DMS79 treated with DMSO at 0.1 percent for 48 hours (cell line): ENCODE measurements around the gene IKZF2.

Source experiments
- DNase-seq: peaks from one replicate; lab custom pipeline; 2025; lab: John Stamatoyannopoulos, UW

IKZF2 gene

DNA sequence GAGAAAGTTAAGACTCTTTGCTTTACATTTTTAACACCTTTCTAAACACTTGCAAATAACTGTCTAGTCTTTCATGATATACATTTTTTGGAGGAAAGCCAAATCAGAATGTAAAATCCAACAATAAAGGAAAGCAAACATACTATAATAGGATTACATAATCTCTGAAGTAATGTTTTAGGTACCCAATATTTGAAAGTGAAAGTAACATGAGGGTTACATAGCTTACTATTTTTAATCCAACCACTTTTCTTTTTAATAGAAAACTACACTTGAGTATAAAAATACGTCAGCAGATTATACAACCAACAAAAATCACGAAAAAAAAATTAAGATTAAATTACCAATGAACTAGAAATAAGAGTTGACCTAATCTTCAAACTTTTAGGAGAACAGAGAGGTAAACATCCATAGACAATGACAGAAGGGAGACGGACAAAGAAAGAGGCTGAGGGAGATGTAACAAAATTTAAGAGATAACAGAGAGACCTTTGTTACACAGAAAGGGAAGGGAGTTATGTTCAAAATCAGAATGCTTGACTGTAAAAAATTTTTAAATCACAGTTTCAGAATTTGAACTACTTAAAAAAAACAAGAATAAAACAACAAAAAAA is 150.0 kb downstream of the IKZF2 start:
- no peak for DNase-seq

DNA sequence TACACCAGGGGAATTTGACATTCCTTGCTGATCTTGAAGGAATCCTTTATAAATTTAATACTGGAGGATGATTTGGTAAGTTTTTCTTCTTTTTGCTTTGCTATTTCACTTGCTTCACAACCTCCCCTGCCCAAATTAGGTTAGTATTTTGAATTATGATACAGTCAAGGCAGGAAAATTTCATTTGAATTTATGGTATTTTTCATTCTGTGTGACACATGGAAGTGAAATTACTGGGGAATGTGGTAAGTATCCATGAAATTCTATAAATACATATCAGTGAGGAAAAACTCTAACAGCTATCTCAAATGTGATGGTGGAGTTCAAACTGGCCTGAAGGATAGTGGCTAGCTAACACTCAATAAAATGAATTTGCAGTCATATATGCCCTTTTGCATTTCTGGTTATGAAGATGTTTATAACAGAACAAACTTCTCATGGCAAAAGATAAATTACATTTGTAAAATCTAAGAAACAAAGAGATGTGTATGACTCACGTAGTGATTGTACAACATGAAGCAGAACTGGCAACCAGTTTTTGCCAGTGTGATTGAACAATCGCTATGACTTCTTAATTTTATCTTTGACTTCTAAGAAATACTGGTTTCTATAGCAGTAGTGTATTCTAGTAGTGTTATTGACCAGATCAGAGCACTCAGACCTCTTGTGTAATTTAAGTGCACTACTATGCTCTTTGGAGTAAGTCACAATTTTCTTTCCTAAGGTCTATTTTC is 152.6 kb downstream of the IKZF2 start:
- no peak for DNase-seq

DNA sequence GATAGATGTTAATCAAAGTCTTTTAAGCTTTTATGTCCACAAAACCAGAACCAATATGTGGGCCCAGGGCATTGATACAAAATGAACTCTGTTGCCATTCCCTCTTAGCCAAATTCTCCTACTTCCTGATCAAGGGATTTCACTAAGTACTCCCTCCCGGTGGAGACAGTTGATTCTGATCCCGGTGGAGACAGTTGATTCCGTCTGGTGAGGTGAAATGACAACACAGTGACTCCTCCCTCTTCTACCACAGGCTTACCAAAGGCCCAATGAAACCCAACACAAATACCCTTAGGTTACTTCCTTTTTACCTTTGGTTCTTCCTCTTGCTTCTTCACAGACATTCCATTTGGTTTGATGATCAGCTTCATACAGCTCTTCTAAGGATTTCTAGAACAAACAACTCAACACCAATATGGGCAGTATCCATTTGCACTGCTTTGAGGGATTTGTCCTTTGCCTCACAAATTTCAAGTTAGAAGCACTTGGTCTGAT is 153.8 kb downstream of the IKZF2 start:
- no peak for DNase-seq

DNA sequence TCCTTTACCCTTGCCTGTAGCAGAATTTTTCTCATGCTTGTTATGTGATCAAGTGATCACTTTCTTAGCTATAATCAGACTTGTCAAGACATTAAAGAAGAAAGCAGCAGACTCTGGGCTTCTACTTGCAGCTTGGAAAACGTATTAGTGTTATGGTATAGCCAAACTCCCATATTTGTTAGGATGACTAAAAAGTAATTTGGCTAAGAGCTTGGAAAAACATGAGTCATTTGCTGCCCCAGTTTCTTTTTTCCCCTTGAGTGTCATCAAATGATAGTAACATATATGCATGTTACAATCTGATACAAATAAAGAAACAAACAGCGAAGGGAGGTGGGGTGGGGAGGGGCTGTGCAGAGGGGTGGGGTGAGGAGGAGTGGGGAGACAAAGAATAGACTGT is 155.5 kb downstream of the IKZF2 start:
- DNase-seq = no peak

DNA sequence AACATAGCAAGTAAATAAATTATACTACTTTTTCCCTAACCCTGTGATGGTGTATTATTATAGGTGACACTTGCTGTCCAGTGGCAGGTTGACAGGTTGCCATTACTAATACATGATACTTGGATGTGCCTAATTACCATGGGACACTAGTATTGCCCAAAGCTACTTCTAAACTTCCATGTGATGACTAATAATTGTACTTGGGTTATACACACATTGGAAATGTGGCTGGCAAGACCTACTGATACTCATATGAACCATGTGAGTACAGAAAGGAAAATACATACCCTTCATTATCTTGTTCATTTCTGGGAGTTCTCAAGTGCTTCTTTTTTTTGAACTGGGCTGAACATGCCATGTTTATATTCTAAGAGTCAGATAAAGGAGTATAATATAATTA is 156.4 kb downstream of the IKZF2 start:
- no peak for DNase-seq

DNA sequence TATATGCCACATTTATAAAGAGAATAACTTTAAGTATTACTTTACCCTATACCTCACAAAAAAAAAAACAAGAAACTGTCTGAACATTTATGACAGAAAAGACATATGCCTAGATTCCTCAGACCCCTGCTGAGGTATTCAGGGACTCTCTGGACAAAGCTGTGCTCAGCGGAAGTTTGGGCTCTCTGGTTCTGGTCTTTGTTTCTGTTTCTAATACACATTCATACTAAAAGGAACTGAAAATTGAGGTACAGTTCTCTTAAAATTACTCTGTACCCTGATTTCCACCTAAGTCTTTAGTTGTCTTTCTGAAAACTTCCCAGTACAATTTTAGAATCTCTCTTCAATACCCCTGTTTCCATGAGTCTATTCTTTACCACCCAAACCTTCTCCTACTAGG is 160.3 kb downstream of the IKZF2 start:
- no peak for DNase-seq

DNA sequence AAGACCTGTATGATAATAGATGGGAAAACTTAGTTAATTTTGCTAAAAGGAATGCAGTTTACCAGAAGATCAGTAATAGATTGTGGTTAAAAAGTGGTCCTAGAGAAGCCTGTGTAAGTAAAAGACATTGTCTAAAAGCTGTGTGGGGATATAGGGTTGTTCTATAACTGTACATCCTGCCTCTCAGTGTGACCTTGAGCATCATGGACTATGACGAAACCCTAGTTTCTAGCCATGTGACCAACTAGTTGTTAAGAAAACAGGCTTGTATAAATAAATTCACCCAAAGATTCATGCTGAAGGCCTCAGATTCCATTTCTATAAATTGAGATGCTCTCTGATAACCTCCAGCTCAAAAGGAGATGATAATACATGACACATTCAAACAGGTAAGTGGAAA is 160.7 kb downstream of the IKZF2 start:
- no peak for DNase-seq

DNA sequence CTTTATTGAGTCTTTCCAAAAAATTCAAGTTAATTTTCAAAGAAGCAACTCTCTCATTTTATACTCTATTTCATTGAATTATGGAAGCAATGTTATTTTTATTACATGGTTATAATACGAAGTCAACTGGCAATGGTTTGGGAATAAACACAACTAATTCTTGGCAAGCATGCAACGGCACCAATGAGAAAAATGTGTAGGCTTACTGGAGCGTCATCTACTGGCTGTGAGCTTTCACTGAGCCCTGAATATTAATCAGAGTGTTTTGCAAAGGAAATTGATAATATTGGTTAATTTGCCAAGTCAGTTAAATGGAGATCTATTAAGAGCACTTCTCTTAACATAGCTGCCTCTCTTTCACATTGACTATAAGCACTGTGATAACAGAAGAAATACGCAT is 163.9 kb downstream of the IKZF2 start:
- no peak for DNase-seq

DNA sequence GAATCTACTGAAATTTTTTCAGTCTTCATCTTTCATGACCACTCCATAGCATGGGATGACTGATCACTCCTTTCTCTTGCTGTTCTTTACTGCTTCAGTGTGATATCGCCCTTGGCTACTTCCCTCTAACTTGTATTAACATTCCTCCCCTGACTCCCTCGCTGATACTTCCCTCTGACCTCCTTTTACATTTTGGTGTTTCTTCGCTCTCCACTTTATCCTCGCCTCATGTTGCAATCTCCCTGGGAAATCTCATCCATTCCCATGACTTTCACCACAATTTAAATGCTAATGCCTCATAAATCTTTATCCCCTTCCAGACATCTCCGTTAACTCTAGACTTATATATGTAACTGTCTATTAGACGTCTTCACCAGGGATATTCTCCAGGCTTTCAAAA is 167.3 kb downstream of the IKZF2 start:
- DNase-seq = no peak

DNA sequence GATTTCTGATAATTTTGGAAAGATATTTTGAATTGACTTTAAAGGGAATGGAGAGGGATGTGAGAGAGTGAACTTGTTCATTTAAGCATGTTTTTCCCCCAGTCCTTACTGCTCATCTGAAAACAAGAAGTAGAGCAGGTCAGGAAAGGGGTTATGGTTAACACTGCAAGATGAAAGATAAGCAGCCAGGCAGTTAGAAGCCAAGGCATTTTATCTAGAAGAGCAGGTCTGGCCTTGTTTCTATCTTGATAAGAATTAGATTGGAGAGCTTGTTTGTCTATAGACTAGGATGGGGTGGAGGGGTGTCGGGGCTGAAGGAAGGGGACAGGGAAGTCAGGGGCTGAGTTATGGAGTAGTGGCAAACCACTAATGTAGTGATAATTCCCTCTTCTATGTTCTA is 171.6 kb downstream of the IKZF2 start:
- no peak for DNase-seq

DNA sequence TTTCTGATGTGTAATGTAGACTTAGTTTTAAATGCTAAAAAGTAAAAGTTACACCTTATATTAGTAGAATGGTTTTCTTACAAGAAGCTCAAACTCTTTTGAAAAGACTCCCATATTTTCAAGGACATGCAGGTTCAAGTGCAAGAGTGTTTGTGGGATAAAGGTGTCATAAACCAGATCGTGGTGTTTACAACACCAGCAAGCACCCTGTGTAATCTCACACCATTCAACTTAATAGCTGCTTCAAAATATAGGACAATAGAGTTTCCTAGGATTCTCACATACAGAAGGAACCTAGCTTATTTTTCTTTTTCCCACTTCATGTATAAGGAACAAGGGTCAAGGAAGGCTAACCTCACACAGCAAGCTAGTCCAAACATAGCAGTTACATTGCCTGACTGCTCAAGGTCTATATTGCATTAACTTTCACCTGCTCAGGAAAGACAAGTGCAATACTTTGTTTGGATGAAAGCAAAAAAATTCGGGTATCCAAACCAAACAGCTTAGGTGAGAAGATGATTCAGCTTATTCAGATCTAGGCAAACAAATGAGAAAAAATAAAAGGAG is 172.3 kb downstream of the IKZF2 start:
- DNase-seq = no peak

DNA sequence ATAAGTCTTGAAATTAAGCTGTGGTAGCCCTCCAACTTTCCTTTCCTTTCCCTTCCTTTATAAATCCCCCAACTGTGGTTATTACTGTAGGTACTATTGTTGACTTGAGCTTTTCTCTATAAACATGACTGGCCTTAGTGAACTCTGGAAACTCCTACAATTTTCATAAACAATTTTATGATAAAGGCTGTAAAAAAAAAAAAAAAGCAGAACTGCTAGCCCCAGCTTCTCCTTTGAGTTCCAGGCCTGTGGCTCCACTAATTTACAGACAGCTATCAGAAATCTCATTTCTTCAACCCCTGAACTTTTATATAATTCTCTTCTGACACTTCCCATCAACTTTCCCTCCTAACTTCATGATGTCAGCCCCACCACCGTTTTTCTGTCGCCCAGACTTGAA is 174.3 kb downstream of the IKZF2 start:
- DNase-seq = no peak

DNA sequence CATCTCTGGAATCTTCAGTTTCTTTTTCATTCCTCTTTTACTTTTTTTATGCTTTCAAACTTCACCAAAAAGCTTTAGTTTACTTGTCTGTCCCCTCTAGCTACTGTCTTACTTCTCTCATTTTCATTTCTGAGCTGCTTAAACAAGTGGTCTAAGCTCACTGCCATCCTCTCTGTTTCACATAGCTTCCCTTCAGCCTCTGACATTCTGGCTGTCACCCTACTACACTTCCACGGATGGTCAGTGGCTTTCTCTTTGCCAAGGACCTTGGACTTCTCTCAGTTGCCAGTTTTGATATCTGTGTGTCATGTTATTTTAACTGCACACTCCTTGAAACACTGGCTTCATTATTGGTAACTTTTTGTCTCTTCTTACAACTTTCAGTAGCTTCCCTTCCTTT is 176.1 kb downstream of the IKZF2 start:
- no peak for DNase-seq

DNA sequence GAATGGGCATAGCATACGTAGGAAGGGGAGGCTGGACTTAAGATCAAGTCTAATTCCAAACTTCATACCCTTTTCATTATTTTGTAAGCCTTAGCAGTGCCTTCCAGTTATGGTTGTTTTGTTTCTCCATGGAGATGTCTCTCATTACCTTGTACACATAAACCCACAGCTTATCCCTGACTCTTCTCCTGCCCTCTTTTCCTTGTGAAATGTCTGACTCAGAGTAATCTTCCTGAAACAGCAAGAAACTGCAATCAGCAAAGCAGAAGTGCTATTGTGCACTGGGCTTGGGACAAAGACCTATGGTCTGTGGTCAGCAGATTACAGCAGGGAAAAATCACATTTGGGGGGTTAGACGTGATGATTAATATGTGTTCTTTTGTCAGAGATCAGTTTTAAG is 176.7 kb downstream of the IKZF2 start:
- DNase-seq = no peak

DNA sequence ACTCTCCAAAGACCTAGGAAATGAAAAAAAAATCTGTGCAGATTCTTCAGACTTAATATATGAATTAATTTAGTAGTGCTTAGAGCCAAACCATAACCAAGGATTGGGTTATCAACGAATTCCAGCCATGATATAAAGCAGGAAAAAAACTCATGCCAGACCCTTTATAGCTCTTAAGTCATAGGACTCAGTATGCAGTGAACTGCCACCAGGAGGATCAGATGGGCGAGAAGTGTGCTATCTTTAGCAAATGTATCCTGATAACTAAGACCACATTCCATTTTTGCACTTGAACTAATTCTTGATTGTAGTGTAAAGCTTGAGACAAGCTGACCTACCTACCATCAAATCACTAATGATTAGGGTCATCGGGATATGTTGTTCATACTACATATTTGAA is 178.1 kb downstream of the IKZF2 start:
- no peak for DNase-seq

DNA sequence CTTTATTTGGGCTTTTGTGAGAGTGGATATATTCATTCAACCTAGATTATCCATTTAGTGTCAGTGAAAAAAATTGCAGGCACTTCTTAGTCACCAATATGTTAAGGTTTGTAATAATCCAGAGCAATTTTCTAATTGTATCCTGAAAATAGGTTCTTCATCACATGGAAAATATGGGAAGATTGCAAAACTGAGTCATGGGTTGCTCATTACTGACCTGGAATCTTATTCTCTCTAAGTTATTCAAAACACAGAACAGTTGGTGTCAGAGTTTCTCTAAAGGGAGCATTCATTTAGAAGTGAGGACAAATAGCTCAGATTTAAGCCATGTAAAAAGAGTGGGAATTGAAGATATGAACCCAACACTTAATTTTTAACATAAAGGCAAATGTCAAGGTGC is 181.3 kb downstream of the IKZF2 start:
- DNase-seq = no peak

DNA sequence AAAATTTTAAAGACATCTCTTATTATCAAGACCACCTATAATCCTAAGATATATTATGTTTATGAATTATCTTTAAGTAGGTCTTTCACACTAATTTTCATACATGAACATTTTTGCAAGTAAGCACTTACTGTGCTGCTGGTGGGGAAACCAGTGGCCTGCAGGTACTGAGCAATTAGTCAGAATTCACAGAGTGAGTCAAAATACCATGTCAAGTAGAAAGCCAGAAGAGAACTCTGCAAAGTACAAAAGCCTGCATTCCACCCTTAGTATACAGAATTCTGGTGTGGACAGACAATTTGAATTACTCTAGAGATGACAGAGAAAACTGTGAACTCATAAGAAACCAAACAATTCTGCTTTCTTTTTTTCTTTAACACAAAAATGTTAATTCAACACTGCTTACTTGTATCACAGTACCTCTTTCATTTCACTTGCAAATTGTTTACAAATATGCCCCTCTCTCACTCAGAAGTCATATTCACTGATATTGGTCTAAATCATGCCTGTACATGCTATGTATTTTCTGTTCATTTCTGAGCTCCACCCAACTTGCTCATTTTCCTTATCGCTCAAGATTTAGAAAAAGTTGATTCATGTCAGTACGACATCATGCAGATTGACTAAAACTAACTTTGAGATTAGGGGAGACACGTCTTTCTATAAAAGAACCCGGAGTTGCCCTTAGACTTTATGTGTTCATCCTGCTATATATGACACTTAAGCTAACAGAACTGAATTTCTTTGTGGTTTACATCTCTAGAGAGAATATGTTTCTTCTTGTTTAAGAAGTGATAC is 182.9 kb downstream of the IKZF2 start:
- DNase-seq = no peak

DNA sequence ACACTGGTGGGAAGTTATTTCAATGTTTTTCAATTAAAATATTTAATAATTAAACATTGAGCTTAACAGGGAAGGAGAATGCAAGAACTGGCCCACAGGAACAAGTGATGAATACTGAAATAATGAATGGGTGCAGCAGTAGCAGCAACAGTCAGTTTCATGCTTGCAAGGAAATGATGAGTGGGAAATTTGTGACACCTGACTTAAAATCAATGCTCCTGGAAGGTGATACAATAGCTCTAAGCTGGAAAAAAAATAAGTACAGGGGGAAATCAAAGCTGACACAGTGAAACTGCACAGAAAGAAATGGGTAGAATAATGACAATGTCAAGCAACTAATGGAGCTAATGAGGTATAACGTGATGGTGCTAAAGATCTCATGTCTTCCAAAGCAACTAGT is 184.5 kb downstream of the IKZF2 start:
- no peak for DNase-seq

DNA sequence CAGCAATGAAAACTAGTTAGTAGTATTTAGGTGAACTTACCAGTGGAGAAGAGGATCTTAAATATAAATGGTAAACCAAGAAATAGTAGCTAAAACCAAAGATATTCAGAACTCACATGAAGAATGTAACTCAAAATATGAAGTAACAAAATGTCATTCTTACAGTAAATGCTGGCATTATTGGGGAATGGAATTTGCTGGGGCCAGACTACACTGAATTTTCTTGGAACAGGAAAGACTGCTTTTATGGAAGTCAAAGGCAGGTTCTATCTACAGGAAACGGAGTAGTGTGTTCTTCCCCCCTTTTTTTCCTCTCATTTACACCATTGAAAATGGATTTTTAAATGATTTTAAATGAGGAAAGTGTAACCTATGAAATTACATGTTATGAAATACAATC is 188.7 kb downstream of the IKZF2 start:
- DNase-seq = no peak

DNA sequence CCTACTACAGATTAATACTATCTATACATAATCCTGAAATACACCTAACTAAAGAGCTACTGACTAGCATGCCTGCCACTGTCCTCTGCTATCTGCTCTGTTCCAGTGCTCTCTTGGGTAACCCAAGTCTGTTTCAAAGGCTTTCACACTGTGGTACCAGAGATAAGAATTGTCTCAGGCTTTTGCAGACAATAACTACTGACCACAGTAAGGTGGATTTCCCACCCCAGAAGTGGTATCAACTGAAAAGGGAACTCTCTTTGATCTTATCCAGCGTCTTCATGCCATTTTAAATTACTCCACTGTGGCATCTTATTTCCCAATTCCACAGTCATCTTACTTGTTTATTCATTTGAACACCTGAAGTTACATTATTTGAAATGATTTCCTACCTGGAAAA is 190.2 kb downstream of the IKZF2 start:
- DNase-seq = no peak

DNA sequence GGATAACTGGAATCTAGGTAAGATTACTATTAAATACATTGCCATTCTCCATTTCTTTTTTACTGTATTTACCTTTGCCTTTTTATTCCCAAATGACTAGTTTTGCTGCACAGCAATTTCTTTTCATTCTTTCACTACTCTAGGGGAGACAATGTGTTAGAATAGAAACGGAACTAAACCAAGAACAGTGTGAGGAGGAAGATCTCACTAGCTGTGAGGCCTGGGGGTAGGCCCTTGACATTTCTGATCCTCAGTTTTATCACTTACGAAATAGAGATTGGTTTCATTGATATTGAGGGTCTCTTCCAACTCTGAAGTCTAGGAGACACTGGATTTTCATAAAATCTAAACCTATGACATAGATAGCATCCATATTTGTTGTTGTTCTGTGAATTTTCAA is 191.1 kb downstream of the IKZF2 start:
- no peak for DNase-seq

DNA sequence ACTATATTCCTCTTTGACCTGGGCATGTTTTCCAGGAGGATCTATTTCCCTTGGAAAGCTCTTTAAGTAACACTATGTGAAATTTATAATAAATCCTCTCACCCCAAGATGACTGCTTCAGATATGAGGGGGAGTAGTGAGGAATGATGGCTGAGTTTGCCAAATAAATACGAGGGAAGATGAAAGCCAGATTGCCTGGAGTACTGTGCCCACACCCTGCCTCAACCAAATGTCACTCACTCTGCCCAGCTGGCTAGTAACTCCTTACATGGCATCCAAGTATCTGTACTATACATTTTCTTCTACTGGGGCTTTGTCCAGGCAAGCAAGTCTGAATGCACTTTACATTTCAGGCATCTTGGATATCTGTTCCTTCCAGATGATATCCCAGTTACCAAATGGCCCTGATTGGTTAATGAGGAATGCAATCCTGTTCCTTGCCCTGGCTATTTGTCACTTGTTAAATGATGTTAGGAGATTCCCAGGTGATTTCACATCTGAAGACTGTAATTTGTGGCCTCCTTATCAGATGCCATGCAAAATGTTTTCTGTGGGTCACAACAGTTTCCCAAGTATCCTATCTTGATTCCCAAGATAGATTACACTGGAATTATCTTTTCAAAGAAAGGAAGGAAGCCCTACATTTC is 191.8 kb downstream of the IKZF2 start:
- no peak for DNase-seq
